IPS-15b (cell line): ENCODE measurements around the gene MDK.
A peak's percentile ranks its signal among the peaks of the same experiment; 100 is the strongest.

Experiments
- H3K27me3 ChIP-seq: one replicate; pipeline ENCODE4 v1.6.1; 2013; ENCODE audit warnings: low read length; ENCODE audit not compliant: control insufficient read depth, insufficient read depth
- H3K36me3 ChIP-seq: one replicate; pipeline ENCODE4 v1.6.1; 2013; ENCODE audit warnings: low read length; ENCODE audit not compliant: control insufficient read depth, insufficient read depth
- H3K4me1 ChIP-seq: one replicate; pipeline ENCODE4 v1.6.1; 2013; ENCODE audit warnings: mild to moderate bottlenecking, low read length; ENCODE audit not compliant: control insufficient read depth, insufficient read depth
- H3K4me3 ChIP-seq: one replicate; pipeline ENCODE4 v1.5.1; 2013; ENCODE audit warnings: low read depth, low read length
- H3K9ac ChIP-seq: one replicate; pipeline ENCODE4 v1.6.1; 2013; ENCODE audit warnings: low read depth, mild to moderate bottlenecking, low read length
- H3K9me3 ChIP-seq: one replicate; pipeline ENCODE4 v1.6.1; 2013; ENCODE audit warnings: mild to moderate bottlenecking, low read length; ENCODE audit not compliant: control insufficient read depth, insufficient read depth

The MDK gene

DNA sequence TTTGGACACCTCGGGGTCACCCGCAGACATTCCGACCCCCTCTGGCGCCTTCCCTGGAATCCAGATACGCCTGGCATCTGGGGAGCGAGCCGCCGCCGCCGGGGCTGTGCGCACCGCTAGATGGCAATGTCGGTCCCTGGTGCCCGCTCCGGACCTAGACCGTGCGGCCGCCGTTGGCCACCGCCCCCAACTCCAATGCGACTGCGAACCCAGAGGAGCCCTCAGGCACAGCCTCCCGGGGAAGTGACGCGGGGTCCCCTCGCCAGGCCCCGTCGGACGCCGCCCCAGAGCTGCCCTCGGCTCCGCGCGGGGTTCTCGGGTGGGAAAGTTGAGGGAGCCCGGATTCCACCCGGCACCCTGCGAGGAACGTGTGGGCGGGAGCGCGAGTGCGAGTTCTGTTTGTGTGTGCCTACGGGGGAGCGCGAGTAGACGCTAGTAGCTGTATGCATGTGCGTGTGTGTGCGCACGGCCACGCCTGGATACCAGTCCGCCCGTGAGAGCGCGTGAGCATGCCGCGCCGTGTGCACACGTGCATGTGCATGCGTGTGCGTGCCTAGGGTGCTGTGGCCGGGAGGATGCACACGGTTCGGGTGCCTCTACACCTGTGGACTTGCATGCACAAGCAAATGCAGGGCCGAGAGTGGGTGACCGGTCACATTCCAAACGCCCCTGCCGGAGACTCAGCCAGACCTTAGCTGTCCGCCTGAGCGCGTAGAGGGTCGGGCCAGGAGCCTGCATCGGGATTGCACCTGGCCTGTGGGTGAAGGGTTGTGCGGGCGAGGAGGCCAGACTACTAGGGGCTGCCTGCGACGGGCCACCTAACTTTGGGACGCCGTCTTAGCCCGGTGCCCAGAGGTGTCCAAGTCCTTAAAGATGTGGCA is 8.2 kb downstream of the MDK start:
- H3K4me1 ChIP-seq, result peaks cover 18% of the 10 kb centered on the region
- H3K36me3 ChIP-seq, result peaks cover 3% of the 10 kb centered on the region
- H3K9ac ChIP-seq, result no peak overlapping the region
- peak overlapping the region; percentile 69 for H3K4me3 ChIP-seq
- peaks cover 51% of the 10 kb centered on the region for H3K27me3 ChIP-seq
- H3K9me3 ChIP-seq, result no peaks in the 10 kb centered on the region

DNA sequence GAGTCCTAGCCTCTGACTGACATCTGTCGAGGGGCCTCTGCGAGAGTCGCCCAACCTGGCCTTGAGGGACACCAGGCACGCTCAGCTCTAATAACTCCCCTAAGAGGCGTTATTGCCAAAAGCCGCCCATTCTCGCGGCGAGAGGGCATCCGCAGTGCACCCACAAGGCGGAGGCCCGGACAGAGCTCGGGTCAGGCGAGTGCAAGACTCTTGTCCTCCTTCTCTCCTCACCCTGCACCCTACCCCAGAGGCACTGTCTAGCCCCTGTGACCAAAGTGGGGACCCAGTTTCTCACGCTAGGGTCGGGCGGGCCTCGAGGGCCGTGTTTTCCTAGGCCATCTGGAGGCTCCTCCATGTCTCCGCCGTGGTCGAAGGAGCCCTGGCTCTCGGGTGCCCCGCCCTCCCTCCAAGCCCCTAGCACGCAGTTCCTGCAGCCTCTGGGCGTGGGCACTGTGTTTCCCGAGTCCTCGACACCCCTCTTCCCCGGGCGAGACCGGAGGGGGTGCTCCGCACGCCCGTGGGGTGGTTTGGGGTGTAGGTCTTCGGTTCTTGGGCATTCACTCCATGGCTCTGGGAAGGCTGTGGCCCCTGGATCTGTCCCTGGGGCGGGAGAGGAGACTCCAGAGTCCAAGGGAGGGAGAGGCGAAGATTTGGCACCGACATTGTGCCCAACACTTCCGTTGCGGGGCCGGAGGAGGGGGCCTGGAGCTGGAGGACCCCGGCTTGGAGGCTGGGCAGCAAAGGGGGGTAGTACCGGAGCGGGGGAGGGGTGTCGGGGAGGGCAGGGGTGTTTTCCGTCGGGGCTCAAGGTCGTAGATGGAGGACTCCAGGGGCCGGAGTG is 9.1 kb downstream of the MDK start:
- H3K4me3 ChIP-seq, result peak overlapping the region; percentile 69

GRCh38 chr11:46391186-46391577 is 9.7 kb downstream of the MDK start:
- Histone ChIP-seq H3K4me1 (peaks cover 18% of the 10 kb centered on the region), H3K9ac (no peak overlapping the region), H3K27me3 (peaks cover 49% of the 10 kb centered on the region), H3K4me3 (peak overlapping the region; percentile 69), H3K9me3 (no peaks in the 10 kb centered on the region), H3K36me3 (peaks cover 4% of the 10 kb centered on the region)

More for the DNA sequence above, 9.1 kb downstream of the MDK start:
- H3K9me3 ChIP-seq, result no peaks in the 10 kb centered on the region
- H3K36me3 ChIP-seq, result no peaks in the 10 kb centered on the region
- H3K9ac ChIP-seq, result no peak overlapping the region
- H3K4me1 ChIP-seq, result peaks cover 18% of the 10 kb centered on the region
- peaks cover 51% of the 10 kb centered on the region for H3K27me3 ChIP-seq

- Histone ChIP-seq H3K36me3 (peaks cover 8% of the 10 kb centered on the region), H3K4me1 (peaks cover 18% of the 10 kb centered on the region), H3K4me3 (peak within 1 kb of the TSS; percentile 69), H3K9me3 (no peaks in the 10 kb centered on the region), H3K9ac (no peak within 1 kb of the TSS), H3K27me3 (peaks cover 44% of the 10 kb centered on the region)
These were observed 10.3 kb downstream of the MDK start, which contains the start of gene CHRM4 for GRCh38 chr11:46391578-46392420. CHRM4 (minus strand) TSS chr11:46391776; CDS start chr11:46386557, 5,219 bp downstream.

- no peak overlapping the region for H3K9ac ChIP-seq
- H3K4me3 ChIP-seq, result peak overlapping the region; percentile 69
These were observed 11.2 kb downstream of the MDK start for GRCh38 chr11:46392421-46393230.

DNA sequence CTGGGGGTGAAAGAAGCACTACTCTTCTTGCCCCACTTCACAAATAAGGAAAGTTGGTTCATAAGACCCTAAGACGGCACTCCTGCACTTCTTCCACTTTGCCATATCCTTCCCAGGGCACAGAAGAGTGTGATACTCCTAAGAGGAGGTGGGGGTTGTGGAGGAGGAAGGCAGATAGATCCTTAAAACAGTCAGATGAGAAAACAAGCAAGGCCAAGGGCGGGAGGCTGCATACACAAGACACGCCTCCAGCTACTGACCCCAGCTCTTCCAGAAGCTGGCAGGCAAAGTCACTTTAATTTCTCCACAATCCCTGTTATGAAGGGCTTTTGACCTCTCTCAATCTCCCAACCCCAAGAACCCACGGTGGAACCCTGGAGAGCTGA is 11.8 kb downstream of the MDK start:
- peaks cover 13% of the 10 kb centered on the region for H3K36me3 ChIP-seq
- H3K4me3 ChIP-seq, result peak overlapping the region; percentile 69
- no peaks in the 10 kb centered on the region for H3K9me3 ChIP-seq
- no peak overlapping the region for H3K9ac ChIP-seq
- H3K4me1 ChIP-seq, result peaks cover 16% of the 10 kb centered on the region
- peaks cover 30% of the 10 kb centered on the region for H3K27me3 ChIP-seq

More at GRCh38 chr11:46392421-46393230, 11.2 kb downstream of the MDK start:
- peaks cover 36% of the 10 kb centered on the region for H3K27me3 ChIP-seq
- H3K9me3 ChIP-seq, result no peaks in the 10 kb centered on the region
- peaks cover 8% of the 10 kb centered on the region for H3K36me3 ChIP-seq
- peaks cover 18% of the 10 kb centered on the region for H3K4me1 ChIP-seq

GRCh38 chr11:46393759-46394158 is 12.3 kb downstream of the MDK start:
- Histone ChIP-seq H3K9ac (no peak overlapping the region), H3K27me3 (peaks cover 25% of the 10 kb centered on the region), H3K9me3 (no peaks in the 10 kb centered on the region), H3K36me3 (peaks cover 13% of the 10 kb centered on the region), H3K4me3 (peak overlapping the region; percentile 69), H3K4me1 (peaks cover 11% of the 10 kb centered on the region)

GRCh38 chr11:46397526-46397925 is 16.1 kb downstream of the MDK start:
- H3K4me3 ChIP-seq, result no peak overlapping the region
- no peak overlapping the region for H3K9ac ChIP-seq
- H3K27me3 ChIP-seq, result peaks cover 3% of the 10 kb centered on the region
- no peaks in the 10 kb centered on the region for H3K9me3 ChIP-seq
- H3K4me1 ChIP-seq, result peaks cover 3% of the 10 kb centered on the region
- peaks cover 21% of the 10 kb centered on the region for H3K36me3 ChIP-seq

GRCh38 chr11:46402957-46403902 is 21.8 kb downstream of the MDK start:
- H3K9ac ChIP-seq, result no peak overlapping the region
- H3K27me3 ChIP-seq, result no peaks in the 10 kb centered on the region
- H3K9me3 ChIP-seq, result no peaks in the 10 kb centered on the region
- no peak overlapping the region for H3K4me3 ChIP-seq
- peaks cover 25% of the 10 kb centered on the region for H3K36me3 ChIP-seq
- no peaks in the 10 kb centered on the region for H3K4me1 ChIP-seq

GRCh38 chr11:46404476-46405017 is 23.1 kb downstream of the MDK start:
- Histone ChIP-seq H3K27me3 (no peaks in the 10 kb centered on the region), H3K36me3 (peaks cover 32% of the 10 kb centered on the region), H3K9ac (no peak overlapping the region), H3K4me3 (no peak overlapping the region), H3K9me3 (no peaks in the 10 kb centered on the region), H3K4me1 (no peaks in the 10 kb centered on the region)
